ENCODE results near the gene CACNA1D. TPM values are rescaled to one million over a fixed set of nuclear protein-coding genes. Genes with fewer than 3 reads are reported as not detected.
"Not testable (repeated sequence)": the region's sequence is repeated elsewhere in the genome, so short reads cannot be mapped to it uniquely, and the experiment has no call there.

The CACNA1D gene
- total RNA-seq, 1 donor from 2014 or later: 1.1 TPM

DNA sequence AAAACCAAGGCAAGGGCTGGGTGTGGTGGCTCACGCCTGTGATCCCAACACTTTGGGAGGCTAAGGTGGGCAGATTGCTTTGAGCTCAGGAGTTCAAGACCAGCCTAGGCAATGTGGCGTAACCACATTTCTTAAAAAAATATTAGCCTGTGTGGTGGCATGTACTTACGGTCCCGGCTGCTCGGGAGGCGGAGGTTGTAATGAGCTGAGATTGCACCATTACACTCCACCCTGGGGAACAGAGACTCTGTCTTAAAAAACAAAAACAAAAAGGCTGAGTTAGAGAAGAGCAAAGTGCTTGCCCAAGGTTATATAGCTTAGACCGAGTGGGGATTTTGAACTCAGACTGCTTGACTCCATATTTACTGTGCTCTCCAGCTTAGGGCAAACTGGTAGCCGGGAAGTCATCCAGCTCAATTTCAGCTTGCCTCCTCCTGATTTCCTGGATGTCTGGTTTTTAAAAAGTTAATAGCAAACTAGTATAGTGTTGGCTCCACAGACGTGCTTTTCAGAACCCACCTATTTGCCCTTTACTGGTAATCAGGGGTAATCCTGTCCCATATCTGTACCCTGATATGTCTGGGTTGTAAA is 138.9 kb downstream of the CACNA1D start:
- intact Hi-C loops (cut with micrococcal nuclease): no loop called here
- peaks cover 10% of the 10 kb centered on the region for H3K9me3 ChIP-seq (replicated peaks)
- H3K27me3 ChIP-seq (ENCODE audit: low read depth): peaks cover 18% of the 10 kb centered on the region
- no peak overlapping the region for H3K4me3 ChIP-seq
- H3K4me1 ChIP-seq: no peaks in the 10 kb centered on the region
- no peak for TF ChIP-seq CTCF (IDR thresholded peaks at IDR 0.05; ENCODE audit: borderline replicate concordance)
- DNase-seq: no peak
- H3K27ac ChIP-seq (replicated peaks): no peak overlapping the region
- no peaks in the 10 kb centered on the region for H3K36me3 ChIP-seq

- Histone ChIP-seq H3K27me3 (ENCODE audit: low read depth) (peaks cover 16% of the 10 kb centered on the region), H3K9me3 (replicated peaks) (peaks cover 10% of the 10 kb centered on the region), H3K4me1 (no peaks in the 10 kb centered on the region), H3K4me3 (no peak overlapping the region), H3K27ac (replicated peaks) (no peak overlapping the region), H3K36me3 (no peaks in the 10 kb centered on the region)
- no peak for TF ChIP-seq CTCF (IDR thresholded peaks at IDR 0.05; ENCODE audit: borderline replicate concordance)
- intact Hi-C loops (cut with micrococcal nuclease): no loop called here
- no peak for DNase-seq
These were observed 140.6 kb downstream of the CACNA1D start for GRCh38 chr3:53635041-53635440.

DNA sequence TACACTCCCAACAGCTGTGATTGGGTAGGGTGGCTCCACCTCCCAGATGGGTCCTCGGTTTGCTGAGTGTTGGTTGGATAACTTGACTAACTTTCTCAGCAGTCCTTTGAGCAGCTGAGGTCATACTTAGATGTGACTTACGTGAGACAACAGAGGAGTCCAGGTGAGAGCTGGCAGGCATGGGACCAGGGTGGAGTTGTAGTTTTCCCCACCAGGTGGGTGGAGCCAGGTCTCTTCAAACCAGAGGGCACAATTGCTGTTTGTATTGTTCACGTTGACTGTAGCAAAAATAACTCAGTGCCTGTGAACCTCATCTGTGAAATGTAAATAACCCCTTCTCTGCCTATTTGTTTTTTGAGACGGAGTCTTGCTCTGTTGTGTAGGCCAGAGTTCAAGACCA is 144.4 kb downstream of the CACNA1D start:
- H3K27ac ChIP-seq (replicated peaks); H3K9me3 ChIP-seq (replicated peaks); H3K36me3 ChIP-seq; H3K4me3 ChIP-seq; intact Hi-C loops (cut with micrococcal nuclease); H3K4me1 ChIP-seq; DNase-seq: not testable (repeated sequence)
- peaks cover 24% of the 10 kb centered on the region for H3K27me3 ChIP-seq (ENCODE audit: low read depth)

GRCh38 chr3:53641397-53641796 is 147.0 kb downstream of the CACNA1D start:
- intact Hi-C loops (cut with micrococcal nuclease): no loop called here

GRCh38 chr3:53642211-53642610 is 147.8 kb downstream of the CACNA1D start:
- Histone ChIP-seq H3K36me3 (no peaks in the 10 kb centered on the region), H3K9me3 (replicated peaks) (no peaks in the 10 kb centered on the region), H3K4me1 (no peaks in the 10 kb centered on the region), H3K27ac (replicated peaks) (no peak overlapping the region), H3K4me3 (no peak overlapping the region), H3K27me3 (ENCODE audit: low read depth) (peaks cover 8% of the 10 kb centered on the region)
- DNase-seq: no peak
- intact Hi-C loops (cut with micrococcal nuclease): no loop called here
- TF ChIP-seq CTCF (IDR thresholded peaks at IDR 0.05; ENCODE audit: borderline replicate concordance): no peak

More at GRCh38 chr3:53641397-53641796, 147.0 kb downstream of the CACNA1D start:
- no peak overlapping the region for H3K4me3 ChIP-seq
- no peak overlapping the region for H3K27ac ChIP-seq (replicated peaks)
- no peaks in the 10 kb centered on the region for H3K36me3 ChIP-seq
- no peaks in the 10 kb centered on the region for H3K4me1 ChIP-seq
- H3K9me3 ChIP-seq (replicated peaks): no peaks in the 10 kb centered on the region
- TF ChIP-seq CTCF (IDR thresholded peaks at IDR 0.05; ENCODE audit: borderline replicate concordance): no peak
- DNase-seq: no peak
- peaks cover 10% of the 10 kb centered on the region for H3K27me3 ChIP-seq (ENCODE audit: low read depth)

DNA sequence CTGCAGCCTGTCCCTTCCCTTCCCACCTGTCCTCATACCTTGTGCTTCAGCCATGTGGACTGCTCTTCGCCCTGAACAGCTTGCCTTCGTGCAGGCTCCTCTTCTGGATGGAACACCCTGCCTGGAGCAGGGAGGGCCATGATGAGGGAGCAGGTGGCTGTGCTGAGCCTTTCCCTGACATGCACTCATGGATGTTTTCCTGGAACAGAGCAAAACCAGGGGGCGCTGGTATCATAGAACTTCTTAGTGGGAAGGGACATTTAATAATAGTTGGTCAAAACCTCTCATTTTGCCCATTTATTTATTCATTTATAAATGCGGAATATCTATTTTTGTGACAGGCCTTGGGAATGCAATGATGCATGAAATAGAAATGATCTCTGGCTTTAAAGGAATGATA is 149.3 kb downstream of the CACNA1D start:
- Histone ChIP-seq H3K9me3 (replicated peaks) (no peaks in the 10 kb centered on the region), H3K27me3 (ENCODE audit: low read depth) (peaks cover 8% of the 10 kb centered on the region), H3K4me1 (no peaks in the 10 kb centered on the region), H3K36me3 (no peaks in the 10 kb centered on the region), H3K4me3 (no peak overlapping the region), H3K27ac (replicated peaks) (no peak overlapping the region)
- DNase-seq: no peak
- no peak for TF ChIP-seq CTCF (IDR thresholded peaks at IDR 0.05; ENCODE audit: borderline replicate concordance)
- intact Hi-C loops (cut with micrococcal nuclease): no loop called here
